ENCODE data around the gene FXYD7. TPM values are rescaled to one million over a fixed set of nuclear protein-coding genes. Genes with fewer than 3 reads are reported as not detected.

The FXYD7 gene
- total and polyA plus RNA-seq, 2 of the 13 experiments (the other 11 are each of a cell fraction or from before 2014, with no cell fraction given), result 0.55 TPM; not detected in 1

GRCh38 chr19:35135389-35135909 lies 7.6 kb upstream of the FXYD7 start (continued):
- peak; percentile 65 for TF ChIP-seq PAXIP1 (CRISPR knock-in tag; conservative IDR thresholded peaks at IDR 0.05)
- TF ChIP-seq RARA (CRISPR knock-in tag; IDR thresholded peaks at IDR 0.05), result peak; percentile 75
- no peak for TF ChIP-seq CREBL2 (CRISPR knock-in tag; IDR thresholded peaks at IDR 0.05; ENCODE audit: borderline replicate concordance)
- TF ChIP-seq ZNF720 (CRISPR knock-in tag; IDR thresholded peaks at IDR 0.05), result no peak
- TF ChIP-seq HOXA3 (CRISPR knock-in tag; IDR thresholded peaks at IDR 0.05), result peak; percentile 55; the same call in 1 of the 2 replicates
- peak; percentile 90 for TF ChIP-seq SALL1 (CRISPR knock-in tag; IDR thresholded peaks at IDR 0.05)
- peak; percentile 71 to 82 for TF ChIP-seq NR2F1 (CRISPR knock-in tag; IDR thresholded peaks at IDR 0.05)
- peak; percentile 47; the same call in 1 of the 2 replicates for TF ChIP-seq POGZ (CRISPR knock-in tag; IDR thresholded peaks at IDR 0.05)
- TF ChIP-seq ZBTB43 (CRISPR knock-in tag; conservative IDR thresholded peaks at IDR 0.05), result peak; percentile 66; the same call in 1 of the 2 replicates
- peak; percentile 78 for TF ChIP-seq STAG1 (CRISPR knock-in tag; IDR thresholded peaks at IDR 0.05)
- TF ChIP-seq ZNF784 (CRISPR knock-in tag; IDR thresholded peaks at IDR 0.05; ENCODE audit: borderline replicate concordance), result peak; percentile 52; the same call in 1 of the 2 replicates

Measured in HepG2 (cell line).